GM18499 (cell line): Measurements from ENCODE around the gene NEK10.
"Not testable (repeated sequence)": the region's sequence is repeated elsewhere in the genome, so short reads cannot be mapped to it uniquely, and the experiment has no call there.

Experiments
- ATAC-seq: cut with Tn5 transposase; IDR thresholded peaks from one replicate; pipeline ENCODE4 v1.9.1; 2021; ENCODE audit warnings: moderate number of reproducible peaks; ENCODE audit not compliant: insufficient read depth, unreplicated experiment

The NEK10 gene, protein sequence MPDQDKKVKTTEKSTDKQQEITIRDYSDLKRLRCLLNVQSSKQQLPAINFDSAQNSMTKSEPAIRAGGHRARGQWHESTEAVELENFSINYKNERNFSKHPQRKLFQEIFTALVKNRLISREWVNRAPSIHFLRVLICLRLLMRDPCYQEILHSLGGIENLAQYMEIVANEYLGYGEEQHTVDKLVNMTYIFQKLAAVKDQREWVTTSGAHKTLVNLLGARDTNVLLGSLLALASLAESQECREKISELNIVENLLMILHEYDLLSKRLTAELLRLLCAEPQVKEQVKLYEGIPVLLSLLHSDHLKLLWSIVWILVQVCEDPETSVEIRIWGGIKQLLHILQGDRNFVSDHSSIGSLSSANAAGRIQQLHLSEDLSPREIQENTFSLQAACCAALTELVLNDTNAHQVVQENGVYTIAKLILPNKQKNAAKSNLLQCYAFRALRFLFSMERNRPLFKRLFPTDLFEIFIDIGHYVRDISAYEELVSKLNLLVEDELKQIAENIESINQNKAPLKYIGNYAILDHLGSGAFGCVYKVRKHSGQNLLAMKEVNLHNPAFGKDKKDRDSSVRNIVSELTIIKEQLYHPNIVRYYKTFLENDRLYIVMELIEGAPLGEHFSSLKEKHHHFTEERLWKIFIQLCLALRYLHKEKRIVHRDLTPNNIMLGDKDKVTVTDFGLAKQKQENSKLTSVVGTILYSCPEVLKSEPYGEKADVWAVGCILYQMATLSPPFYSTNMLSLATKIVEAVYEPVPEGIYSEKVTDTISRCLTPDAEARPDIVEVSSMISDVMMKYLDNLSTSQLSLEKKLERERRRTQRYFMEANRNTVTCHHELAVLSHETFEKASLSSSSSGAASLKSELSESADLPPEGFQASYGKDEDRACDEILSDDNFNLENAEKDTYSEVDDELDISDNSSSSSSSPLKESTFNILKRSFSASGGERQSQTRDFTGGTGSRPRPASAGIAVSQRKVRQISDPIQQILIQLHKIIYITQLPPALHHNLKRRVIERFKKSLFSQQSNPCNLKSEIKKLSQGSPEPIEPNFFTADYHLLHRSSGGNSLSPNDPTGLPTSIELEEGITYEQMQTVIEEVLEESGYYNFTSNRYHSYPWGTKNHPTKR

DNA sequence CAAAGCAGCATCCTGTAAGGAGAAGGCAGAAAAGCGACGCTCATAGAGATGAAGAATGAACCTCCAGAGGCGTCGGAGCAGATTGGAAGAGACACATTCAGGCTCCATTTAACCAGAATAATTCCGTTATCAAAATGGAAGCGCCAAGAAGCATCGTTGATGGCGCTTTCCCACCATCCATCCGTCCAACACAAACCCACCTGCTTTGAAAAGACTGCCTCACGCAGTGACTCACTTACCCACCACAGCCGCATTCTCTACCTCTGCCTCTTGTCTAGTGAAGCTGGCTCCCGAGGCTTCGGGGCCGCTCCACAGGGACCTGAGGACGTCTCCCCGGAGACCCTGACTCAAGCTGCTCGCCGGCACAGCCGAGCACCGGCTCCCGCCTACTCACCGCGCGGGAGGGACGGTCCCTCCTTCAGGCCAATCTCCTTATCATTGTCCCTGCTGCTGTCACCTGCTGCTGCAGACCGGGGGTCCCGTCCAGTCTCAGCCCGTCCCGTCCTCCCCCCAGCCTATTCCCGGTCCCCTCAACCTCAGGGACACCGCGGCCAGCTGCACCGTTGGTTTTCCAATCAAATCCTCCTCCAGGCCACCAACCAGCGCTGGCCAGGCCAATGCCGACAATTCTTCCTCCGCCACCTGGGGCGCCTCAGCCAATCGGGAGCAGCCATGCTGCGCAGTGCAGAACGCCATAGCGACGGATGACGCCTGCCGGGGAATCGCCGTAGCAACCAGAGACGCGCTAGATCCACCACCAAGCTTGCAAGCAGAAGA lies at the start of gene NEK10:
Gene NEK10, minus strand, starts transcription at position 553 of the 777 bp plus-strand sequence. CDS start 16,501 bp downstream, outside the sequence.
- peak; percentile 100 for ATAC-seq

DNA sequence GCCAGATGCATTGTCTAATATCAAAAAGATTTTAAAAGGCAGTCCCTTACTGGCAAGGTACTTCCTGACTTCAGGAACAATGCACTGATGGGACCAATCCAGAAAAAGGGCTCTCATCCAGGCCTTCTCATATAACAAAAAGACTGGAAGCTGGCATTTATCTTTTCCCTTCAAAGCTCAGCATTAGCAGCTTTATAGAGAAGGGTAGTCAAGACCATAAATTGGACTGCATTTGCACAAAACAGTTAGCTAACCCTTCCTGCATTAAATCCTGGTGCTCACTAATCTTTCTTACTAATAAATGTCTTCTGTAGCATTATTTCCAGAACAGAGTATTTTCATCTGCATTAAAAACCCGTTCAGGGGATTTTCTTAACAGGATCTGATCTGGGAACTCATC lies 46.0 kb upstream of the NEK10 start:
- no peak for ATAC-seq

GRCh38 chr3:27392950-27393679 lies 23.9 kb upstream of the NEK10 start:
- ATAC-seq: peak; percentile 76

GRCh38 chr3:27392414-27392813 lies 23.2 kb upstream of the NEK10 start:
- ATAC-seq: not testable (repeated sequence)

DNA sequence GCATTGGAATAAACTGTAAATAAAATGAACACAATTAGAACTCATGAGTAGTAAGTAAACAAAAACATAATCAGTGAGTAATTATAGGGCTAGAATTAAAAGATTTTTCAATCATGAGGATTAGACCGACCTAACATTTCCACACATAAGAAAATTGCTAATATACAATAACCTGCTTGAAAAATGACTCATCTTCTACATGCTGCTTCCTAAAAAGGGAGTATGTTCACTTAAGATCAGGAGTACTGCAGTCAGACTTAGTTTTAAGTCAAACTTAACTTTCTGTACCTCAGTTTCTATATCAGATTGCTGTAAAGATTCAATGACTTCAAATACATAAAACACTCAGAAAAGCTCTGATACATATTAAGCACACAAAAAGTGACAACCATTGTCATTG lies 22.6 kb upstream of the NEK10 start:
- ATAC-seq: no peak

GRCh38 chr3:27387625-27388024 lies 18.4 kb upstream of the NEK10 start:
- ATAC-seq: no peak

GRCh38 chr3:27385504-27385903 lies 16.3 kb upstream of the NEK10 start:
- ATAC-seq: no peak

DNA sequence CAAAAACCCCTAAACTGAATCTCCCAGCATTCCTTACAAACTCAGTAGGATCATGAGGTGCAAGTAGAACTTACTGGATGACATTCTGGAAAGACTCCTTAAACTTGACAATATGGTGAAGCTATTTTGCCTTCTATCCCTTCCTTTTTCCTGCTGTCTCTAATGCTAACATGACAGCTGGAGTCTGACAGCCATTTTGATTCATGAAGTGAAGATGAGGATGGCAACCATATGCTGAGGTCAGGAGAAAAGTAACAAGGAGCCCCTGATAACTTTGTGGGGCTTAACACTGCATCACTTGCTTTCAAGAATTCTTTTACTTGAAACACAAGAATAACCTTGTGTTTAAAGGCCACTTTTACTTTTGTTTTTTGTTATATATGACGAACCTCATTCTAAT lies 15.0 kb upstream of the NEK10 start:
- no peak for ATAC-seq

- ATAC-seq: no peak
Measured at GRCh38 chr3:27380433-27381357, 11.5 kb upstream of the NEK10 start.

DNA sequence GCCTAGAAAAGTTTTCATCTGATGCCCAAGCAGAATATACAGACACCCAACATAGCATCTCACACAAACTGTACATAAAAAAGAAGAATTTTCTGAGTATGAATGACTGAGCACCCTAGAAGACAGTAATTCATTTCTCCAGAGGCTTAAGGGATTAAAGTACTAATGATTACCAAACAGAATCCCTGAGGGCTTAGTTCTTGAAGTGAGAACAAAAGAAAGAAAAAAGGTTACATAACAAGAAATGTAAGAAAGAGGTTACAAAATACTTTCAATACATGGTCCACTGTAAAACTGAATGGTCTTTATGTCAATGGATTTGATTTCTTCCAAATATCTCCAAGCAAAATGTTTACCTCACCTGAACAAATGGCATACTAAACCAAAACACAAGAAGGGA lies 9.1 kb upstream of the NEK10 start:
- ATAC-seq: no peak

- ATAC-seq: no peak
Measured at GRCh38 chr3:27376109-27376772, 7.1 kb upstream of the NEK10 start.

GRCh38 chr3:27366062-27366591 lies 3.1 kb downstream of the NEK10 start:
- ATAC-seq: no peak

- ATAC-seq: peak; percentile 46
Measured at GRCh38 chr3:27360113-27361078, 8.8 kb downstream of the NEK10 start.

DNA sequence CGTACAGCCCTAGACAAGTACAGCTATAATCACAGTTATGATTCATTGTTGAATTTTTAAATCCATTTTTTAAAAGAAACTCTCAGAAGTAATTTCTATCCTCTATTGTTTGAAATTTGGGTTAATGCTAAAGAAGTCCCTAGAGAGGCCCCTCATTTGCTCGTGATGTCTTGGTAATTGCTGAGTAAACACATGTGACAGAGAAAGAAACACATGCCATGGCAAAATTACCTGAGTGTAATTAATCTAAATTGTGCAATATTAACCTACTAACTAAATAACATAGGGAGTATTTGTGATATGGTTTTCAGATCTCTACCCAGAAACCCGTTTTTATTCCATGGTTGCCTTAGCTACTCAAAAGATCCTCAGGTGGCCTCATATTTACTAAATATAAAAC lies 10.8 kb downstream of the NEK10 start:
- ATAC-seq: no peak

DNA sequence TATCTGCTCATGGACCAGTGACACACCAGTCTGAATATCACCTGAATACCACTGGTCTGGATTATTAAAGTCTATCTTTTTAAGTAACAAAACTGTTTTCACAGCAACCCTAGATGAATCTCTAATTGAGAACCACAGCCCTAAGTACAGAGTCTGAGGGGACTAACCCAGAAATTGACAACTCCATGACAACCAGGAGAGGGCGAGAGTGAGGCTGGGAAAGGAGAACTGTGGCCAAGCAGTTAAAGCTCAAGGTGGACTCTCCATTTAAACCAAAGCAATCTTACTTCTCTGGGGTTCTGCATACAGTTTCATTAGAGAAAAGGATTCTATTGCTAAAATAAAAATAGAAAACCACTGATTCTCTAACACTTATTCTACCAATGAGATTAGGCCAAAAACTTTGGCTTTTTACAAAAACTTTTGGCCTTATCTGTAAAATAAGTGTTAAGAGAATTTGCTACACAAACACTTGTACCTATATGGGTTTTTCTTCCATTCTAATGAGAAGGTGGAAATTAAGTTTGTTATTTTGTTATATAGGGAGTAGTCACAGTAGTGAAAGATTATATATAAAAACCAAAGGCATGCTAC lies 11.4 kb downstream of the NEK10 start:
- ATAC-seq: peak; percentile 68

- ATAC-seq: no peak
Measured at GRCh38 chr3:27356976-27357375, 12.2 kb downstream of the NEK10 start.
